Stimulated activated CD8-positive, alpha-beta memory T cell treated with anti-CD3 and anti-CD28 coated beads, Interleukin-12 subunit alpha, Interleukin-12 subunit beta, amount 100 ng/mL, for 4 hours (primary cell): ENCODE data around the gene TECPR1.

Experiments used
- DNase-seq: peaks from one replicate; pipeline ENCODE4 v3.0.0-alpha.2; 2020; ENCODE audit warnings: low read depth

The TECPR1 gene

DNA sequence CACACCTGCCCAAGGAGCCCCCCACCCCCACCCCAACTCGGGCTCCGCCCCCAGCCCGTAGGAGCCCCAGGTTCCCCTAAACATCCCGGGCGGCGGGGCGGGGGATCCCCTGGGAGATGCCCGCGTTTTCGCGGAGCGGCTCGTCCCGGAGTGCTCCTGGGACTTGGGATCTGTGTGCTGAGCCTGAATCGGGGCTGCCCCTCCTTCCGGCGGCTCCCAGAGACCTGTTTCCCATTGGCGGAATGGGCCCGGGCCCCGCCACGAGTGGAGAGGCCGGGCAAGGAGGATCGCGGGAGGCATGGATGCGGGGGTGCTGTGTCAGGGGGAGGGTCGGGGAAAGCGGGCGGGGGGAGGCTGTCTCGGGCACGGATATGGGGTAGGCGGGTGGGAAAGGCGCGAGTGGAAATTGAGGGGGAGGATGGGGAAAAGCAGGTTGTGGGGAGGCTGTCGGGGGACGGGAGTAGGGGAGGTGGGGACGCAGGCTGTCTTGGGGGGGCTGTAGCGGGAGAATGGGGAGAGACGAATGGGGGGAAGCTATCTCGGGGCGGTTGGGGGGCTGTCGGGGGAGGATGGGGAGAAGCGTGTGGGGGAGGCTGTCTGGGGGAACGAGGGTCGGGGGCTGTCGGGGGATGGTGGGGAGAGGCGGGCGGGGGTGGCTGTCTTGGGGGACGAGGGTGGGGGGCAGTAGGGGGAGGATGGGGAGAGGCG lies 41.4 kb downstream of the TECPR1 start:
- no peak for DNase-seq

DNA sequence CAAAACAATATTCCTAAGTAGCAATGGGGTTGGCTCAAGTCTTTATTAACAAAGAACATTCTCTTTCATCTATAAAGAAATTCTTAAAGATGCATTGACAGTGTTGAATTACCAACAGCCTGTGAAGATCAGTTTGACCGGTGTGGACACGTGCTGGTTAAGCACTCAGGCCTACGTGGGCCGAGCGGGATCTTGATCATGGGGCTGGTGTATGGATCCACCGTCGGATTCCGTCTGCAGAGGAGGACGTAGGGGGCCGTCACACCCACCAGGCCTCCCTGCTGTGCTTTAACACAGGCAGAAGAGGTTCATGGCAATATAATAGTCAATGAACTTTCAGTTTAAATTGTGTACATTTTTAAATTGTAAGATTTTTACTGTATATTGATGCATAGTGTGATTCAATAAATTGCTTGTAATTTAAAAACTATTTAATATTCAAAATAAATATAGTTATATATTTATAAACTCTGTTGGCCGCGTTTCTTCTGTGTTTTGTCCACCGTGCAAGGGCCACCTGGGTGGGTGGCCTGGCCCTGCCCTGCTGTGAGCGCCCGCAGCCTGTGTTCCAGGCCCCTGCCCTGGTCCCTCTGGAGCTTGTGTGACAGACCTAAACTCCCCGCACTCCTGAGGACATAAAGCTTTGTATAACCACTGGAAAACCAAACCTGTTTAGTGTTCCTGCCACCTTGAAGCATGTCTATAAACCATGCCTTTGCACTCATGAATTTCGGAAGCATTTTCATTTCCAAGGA lies 42.7 kb downstream of the TECPR1 start:
- no peak for DNase-seq

DNA sequence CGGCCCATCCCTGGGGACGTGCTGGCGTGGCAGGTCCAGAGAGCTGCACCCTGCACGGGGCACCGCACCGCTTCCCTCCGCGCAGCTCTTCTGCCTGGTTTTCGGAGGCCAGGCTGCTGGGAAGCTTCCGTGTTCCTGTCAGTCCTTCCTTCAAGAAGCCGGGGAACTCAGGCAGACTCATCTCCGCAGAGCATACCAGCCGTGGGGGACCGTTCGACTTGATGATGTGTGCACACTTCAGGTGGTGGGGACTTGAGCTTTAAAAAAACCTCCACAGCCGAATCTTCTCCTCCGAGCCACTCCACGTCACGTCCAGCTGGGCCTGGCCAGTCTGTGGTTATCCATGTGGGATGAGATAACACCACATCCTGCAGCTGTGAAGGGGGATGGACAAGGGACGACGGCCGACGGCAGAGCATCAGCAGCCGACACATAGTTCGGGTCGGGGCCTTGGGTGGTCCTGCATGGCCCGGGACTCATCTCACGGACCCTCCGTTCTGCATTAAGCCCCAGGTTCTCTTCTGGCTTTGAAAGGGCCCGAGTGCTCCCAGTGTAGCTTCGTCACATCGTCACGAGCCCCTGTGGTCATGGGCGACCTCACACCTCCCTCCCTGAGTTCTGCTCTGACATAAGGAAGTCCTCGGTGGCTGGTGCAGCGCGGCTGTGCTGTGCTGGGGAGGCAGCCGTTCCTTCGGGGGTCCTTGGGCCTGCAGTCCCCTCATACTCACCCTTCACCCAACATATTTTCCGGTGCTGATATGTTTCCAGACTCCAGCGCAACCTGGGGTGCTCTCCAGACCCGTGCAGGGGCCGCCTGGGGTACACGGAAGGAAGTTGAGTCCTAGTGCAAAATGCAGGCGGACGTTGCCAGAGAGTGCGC lies 45.3 kb downstream of the TECPR1 start:
- DNase-seq, result no peak

DNA sequence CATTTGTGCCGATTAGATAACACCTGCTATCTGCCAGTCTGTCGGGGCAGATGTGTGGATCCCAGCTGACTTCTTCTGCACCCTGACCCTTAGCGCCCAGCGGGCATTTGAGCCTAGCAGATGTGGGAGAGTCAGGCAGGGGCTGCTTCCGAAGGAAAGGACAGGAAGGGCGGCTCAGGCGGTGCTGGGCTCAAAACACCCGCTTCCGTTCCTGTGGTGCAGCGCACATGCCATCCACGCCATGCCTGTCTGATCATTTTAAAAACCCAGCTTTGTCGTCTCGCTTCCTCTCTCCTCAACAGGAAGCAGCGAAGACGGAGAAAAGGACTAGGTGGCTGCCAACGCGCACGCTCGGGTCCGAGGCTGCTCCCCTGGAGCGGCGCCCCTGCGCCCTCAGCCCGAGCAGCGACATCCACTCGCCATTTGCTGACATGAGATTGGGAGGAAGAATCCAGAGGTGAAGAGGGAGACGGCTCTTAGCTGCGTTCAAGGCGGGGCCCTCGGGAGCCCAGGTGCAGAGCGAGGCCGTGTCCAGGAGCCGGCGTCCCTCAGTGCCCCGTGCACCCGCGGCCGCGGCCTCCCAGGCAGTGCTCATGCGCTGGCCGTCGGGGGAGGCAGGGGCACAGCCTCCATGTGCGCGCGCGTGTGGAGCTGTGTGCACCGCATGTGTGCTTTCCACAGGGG lies 46.7 kb downstream of the TECPR1 start:
- DNase-seq, result no peak

DNA sequence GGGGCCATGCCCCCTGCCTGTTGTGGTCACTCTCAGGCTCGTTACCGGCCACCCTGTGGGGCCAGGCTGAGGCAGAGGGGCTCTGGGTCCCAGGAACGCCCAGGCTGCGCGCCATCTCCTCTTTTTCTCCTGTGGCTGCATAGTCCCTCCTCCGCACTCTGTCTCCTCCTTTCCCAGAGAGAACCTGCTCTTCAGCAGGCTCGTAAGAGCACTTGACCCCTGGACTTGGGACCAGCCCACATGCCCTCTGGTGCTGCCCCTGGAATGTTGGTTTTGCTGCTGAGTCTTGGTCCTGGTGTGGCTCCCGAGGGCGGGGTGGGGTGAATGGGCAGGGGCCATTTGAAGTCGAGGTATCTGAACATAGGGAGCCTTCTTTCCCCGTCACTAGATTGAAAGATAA lies 47.4 kb downstream of the TECPR1 start:
- DNase-seq, result no peak

DNA sequence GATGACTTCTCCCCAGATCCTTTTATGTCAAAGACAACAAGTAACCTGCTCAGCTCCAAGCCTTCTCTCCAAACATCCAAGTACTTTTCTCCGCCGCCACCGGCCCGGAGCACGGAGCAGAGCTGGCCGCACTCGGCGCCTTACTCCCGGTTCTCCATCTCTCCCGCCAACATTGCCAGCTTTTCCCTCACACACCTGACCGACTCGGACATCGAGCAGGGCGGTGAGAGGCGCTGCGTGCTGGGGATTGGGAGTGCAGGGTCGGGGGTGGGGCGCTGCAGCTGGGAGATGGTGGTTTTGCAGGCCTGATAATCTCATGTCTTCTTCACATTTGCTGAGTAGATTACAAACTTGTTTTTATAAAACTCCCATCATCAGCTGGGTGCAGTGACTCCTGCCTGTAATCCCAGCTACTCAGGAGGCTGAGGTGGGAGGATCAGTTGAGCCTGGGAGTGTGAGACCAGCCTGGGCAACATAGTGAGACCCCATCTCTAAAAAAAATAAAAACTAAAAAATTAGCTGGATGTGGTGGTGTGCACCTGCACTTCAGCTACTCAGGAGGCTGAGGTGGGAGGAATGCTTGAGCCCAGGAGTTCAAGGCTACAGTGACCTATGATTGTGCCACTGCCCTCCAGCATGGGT lies 47.9 kb downstream of the TECPR1 start:
- no peak for DNase-seq

DNA sequence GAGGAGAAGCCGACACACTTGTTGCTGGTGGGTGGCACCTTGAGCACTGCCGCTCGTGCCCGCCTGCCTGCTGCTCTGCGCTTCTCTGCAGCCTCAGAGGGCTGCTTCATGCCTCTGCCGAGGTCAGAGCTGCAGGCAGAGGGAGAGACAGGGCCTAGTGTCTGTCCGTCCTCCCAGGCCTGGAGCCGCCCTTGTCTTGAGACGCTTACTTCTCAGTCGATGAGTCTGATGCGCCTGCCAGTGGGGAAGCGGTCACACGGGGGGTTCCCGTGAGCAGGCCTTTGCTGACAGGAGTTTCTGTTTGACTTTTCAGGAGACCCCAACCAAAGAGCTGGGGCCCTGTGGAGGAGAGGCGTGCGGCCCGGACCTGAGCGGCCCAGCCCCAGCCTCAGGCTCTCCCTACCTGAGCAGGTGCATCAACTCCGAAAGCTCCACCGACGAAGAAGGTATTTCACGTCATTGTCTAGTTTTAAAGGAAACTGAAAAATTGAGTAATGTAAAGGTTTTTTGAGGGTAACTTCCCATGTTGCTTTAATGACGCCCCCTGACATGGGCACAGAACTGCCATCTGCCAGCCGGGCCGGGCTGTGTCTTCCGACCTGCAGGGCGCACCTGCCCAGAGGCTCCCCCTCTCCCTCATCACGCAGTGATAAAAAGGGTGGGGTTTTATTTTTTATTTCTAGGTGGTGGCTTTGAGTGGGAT lies 48.6 kb downstream of the TECPR1 start:
- DNase-seq, result no peak

DNA sequence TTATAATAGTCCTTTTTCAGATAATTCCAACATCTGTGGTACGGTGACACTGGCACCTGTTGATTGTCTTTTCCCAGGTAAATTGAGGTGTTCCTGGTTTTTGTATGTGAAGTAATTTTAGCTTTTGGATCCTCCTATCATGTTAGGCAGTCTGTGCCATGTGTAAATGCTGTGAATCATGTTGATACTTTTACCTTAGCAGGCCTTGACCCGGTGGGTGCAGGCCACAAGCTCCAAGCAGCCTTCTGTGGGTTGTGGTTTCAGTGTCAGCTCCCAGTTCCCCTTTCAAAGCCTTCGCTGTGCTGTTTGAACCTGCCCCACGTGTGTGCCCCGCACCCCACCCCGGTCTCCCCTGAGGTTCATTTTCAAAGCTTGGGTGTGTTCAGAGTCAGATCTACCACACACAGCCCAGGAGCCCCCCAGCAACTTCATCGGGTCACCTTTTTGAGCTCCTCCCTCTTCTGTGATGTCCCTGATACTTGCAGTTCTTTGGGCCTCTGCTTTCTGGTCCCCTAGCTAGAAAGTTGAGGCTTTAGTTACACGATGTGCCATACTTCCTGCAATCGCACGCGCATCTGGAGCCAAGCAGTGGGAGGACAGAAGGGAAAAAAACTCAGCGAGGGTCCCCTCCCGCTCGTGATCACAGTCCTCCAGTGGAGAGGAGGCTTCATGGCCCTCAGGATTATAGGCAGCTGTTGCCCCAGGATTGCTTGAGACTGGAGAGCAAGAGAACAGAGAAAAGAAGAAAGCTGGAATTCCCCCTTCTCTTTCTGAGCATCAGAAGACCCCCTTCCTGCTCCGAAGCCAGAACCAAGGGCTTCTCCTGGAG lies 49.5 kb downstream of the TECPR1 start:
- peak; percentile 51 for DNase-seq

DNA sequence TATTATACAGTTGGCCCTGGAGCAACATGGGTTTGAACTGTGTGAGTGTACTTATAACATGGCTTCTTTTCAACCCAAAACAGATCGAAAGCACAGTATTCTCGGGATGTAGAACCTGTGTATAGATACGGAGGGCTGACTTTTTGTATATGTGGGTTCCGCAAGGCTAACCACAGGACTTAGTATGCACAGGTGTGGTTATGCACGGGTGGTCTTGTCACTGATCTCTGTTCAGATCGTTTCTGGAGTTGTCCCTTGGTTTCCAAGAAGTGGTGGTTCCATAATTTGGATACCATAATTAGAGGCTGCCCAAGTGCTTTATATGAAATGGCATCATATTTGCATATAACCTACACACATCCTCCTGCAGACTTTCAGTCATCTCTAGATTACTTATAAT lies 51.7 kb downstream of the TECPR1 start:
- DNase-seq, result no peak

DNA sequence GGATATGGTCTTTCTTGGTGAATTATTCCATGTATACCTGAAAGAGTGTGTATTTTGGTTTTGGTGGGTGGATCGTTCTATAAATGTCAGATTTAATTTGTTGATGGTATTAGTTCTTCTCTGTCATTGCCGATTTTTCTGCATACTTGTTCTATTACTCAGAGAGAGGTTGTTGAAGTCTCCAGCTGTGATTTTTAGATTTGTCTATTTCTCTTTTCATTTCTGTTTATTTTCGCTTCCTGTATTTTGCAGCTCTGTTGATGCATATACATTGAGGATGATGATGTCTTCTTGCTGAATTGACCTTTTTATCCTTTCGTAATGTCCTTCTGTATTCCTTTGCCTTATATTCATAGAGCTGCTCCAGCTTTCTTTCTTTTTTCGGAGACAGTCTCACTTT lies 52.9 kb downstream of the TECPR1 start:
- no peak for DNase-seq

DNA sequence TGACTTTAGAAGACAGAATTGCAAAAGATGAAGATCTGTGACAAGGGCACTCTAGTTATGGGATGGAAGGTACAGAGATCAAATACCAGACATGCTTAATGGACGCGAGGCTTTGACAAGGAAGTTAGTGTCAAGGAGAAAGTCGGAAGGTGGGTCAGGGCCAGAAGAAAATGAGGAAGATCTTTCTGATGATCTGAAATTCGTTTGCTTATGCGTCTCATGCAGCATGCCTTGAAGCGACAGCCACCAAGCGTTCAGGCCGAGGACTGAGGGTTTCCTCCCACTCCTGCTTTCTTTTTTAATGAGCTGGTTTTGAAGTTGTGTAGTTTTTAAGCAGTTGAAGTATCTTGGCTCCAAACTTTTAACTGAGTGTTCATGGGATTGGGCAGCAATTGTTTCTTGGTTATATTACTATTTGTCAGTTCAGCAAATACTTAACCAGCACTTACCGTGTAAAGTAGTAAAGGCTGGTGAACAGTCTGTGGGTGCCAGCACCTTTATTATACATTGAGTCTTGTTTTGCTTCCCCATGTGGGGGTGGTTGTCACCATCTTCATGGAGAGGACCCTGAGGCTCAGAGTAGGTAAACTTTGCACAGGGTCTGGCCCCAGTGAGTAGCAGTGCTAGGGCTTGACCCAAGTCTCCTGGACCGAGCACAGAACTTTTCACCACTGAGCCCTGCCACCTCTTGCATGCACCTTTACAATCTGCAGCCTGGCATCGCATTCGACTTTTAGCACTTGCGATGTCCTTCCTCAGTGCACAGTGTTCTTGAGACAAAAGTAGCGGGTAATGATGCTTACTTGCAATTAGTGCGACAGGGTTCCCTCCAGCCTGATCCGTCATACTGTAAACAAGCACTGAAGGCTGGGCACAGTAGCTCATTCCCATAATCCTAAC lies 55.1 kb downstream of the TECPR1 start:
- DNase-seq, result no peak

DNA sequence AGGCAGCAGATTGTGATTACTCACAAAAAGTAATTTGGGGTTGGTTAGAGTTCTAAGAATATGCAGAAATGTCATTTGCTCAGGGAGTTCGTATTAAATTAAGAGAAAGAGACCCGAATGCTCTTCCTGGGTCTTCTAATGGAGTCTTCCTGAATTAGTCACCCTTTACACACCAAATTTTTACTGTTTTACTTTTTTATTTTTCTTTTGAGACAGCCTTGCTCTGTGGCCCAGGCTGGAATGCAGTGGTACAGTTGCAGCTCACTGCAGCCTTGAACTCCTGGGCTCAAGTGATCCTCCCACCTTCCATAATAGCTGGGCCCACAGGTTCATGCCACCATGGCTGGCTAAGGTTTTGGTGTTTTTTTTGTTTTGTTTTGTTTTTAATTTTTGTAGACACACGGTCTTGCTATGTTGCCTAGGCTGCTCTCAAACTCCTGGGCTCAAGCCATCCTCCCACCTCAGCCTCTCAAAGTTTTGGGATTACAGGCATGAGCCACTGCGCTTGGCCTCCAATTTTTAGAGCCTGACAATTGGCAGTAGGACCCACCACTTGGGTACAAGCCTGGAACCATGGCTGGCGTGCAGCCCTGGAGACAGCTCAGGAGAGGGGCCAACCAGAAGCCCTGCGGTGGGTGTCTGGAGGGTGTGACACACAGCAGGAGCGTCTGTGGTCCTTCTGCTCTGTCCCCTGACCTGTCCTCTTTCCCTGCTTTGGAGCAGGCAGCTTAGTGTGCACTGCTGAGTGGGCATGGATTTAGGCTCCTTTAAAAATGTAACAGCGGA lies 57.2 kb downstream of the TECPR1 start:
- no peak for DNase-seq

DNA sequence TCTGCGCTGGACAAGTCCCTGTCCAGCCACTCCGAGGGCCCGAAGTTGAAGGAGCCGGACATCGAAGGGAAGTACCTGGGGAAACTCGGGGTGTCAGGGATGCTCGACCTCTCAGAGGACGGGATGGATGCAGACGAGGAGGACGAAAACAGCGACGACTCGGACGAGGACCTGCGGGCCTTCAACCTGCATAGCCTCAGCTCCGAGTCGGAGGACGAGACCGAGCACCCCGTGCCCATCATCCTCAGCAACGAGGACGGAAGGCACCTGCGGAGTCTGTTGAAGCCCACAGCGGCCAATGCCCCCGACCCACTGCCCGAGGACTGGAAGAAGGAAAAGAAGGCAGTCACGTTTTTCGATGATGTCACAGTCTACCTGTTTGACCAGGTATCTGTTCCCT lies 57.8 kb downstream of the TECPR1 start:
- DNase-seq, result no peak

DNA sequence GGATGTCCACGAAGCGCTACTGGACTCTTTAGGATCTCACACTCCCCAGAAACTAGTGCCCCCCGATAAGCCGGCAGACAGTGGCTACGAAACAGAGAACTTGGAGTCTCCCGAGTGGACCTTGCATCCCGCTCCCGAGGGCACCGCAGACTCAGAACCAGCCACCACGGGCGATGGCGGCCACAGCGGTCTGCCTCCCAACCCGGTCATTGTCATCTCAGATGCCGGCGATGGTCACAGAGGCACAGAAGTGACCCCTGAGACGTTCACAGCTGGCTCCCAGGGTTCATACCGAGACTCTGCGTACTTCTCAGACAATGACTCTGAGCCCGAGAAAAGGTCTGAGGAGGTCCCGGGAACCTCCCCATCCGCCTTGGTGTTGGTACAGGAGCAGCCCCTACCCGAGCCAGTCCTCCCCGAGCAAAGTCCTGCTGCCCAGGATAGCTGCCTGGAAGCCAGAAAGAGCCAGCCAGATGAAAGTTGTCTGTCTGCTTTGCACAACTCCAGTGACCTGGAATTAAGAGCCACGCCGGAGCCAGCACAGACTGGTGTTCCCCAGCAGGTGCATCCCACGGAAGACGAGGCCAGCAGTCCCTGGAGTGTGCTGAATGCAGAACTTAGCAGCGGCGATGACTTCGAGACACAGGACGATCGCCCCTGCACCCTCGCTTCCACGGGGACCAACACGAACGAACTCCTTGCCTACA lies 58.4 kb downstream of the TECPR1 start:
- no peak for DNase-seq

DNA sequence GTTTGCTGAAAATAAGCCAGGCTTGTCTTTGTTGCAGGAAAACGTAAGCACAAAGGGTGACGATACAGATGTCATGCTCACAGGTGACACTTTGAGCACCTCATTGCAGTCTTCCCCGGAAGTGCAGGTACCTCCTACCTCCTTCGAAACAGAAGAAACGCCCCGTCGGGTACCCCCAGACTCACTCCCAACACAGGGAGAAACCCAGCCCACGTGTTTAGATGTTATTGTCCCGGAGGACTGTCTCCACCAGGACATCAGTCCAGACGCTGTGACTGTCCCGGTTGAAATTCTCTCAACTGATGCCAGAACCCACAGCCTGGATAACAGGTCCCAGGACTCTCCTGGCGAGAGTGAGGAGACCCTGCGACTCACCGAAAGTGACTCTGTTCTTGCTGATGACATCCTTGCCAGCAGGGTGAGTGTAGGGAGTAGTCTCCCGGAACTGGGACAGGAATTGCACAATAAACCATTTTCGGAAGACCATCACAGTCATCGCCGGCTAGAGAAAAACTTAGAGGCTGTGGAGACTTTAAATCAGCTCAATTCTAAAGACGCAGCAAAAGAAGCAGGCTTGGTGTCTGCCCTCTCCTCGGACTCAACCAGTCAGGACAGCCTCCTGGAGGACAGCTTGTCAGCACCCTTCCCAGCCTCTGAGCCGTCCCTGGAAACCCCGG lies 59.1 kb downstream of the TECPR1 start:
- DNase-seq, result no peak

DNA sequence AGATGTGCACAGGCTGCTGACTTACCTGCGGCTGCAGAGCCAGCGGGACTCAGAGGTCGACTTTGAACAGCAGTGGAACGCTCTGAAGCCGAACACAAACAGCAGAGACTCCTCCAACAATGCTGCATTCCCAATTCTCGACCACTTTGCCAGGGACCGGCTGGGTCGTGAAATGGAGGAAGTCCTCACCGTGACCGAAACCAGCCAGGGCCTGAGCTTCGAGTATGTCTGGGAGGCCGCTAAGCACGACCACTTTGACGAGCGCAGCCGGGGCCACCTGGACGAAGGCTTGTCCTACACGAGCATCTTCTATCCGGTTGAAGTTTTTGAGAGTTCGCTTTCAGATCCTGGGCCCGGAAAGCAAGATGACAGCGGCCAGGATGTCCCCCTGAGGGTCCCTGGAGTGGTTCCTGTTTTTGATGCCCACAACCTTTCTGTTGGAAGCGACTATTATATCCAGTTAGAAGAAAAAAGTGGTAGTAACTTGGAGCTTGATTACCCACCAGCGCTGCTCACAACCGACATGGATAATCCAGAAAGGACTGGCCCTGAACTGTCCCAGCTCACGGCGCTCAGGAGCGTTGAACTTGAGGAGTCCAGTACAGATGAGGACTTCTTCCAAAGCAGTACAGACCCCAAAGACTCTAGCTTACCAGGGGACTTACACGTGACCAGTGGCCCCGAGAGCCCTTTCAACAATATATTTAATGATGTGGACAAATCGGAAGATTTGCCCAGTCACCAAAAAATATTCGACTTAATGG lies 60.2 kb downstream of the TECPR1 start:
- no peak for DNase-seq
